ENCODE measurements around the gene FDX1.
A peak's percentile ranks its signal among the peaks of the same experiment; 100 is the strongest.

FDX1 gene

GRCh38 chr11:110447897-110448745, 18.4 kb downstream of the FDX1 start:
- Histone ChIP-seq H3K9me3 (ENCODE audit: insufficient read depth, low read length) (0 out of 2 replicates have a peak, but pooled peaks cover 5% of the 10 kb centered on the region), H3K27ac (ENCODE audit: low read length) (no peak overlapping the region), H3K79me2 (ENCODE audit: low read length) (no peaks in the 10 kb centered on the region), H3K9ac (ENCODE audit: low read length) (no peak overlapping the region), H3K4me3 (ENCODE audit: low read length) (no peak overlapping the region), H3K27me3 (ENCODE audit: low read depth, low read length) (peaks cover 7% of the 10 kb centered on the region), H3K36me3 (replicated peaks; ENCODE audit: low read depth, low read length) (peaks cover 10% of the 10 kb centered on the region), H3K4me2 (ENCODE audit: low read length) (no peak overlapping the region), H2AFZ (ENCODE audit: low read depth, low read length) (no peak overlapping the region), H3K4me1 (ENCODE audit: low read length) (peaks cover 6% of the 10 kb centered on the region), H4K20me1 (ENCODE audit: insufficient read depth, low read length) (peaks cover 8% of the 10 kb centered on the region)
- TF ChIP-seq EZH2phosphoT487 (IDR thresholded peaks at IDR 0.05; ENCODE audit: low read depth) = no peak
- peak; percentile 74 for TF ChIP-seq CTCF (IDR thresholded peaks at IDR 0.05; ENCODE audit: low read depth, low read length)

GRCh38 chr11:110450246-110450645, 20.5 kb downstream of the FDX1 start:
- Histone ChIP-seq H3K9me3 (ENCODE audit: insufficient read depth, low read length) (0 out of 2 replicates have a peak, but pooled peaks cover 5% of the 10 kb centered on the region), H3K27me3 (ENCODE audit: low read depth, low read length) (peaks cover 7% of the 10 kb centered on the region), H2AFZ (ENCODE audit: low read depth, low read length) (no peak overlapping the region), H3K4me2 (ENCODE audit: low read length) (no peak overlapping the region), H3K9ac (ENCODE audit: low read length) (no peak overlapping the region), H3K27ac (ENCODE audit: low read length) (no peak overlapping the region), H4K20me1 (ENCODE audit: insufficient read depth, low read length) (peaks cover 8% of the 10 kb centered on the region), H3K4me3 (ENCODE audit: low read length) (no peak overlapping the region), H3K4me1 (ENCODE audit: low read length) (peaks cover 27% of the 10 kb centered on the region), H3K36me3 (replicated peaks; ENCODE audit: low read depth, low read length) (peaks cover 10% of the 10 kb centered on the region), H3K79me2 (ENCODE audit: low read length) (no peaks in the 10 kb centered on the region)
- no peak for TF ChIP-seq EZH2phosphoT487 (IDR thresholded peaks at IDR 0.05; ENCODE audit: low read depth)
- TF ChIP-seq CTCF (IDR thresholded peaks at IDR 0.05; ENCODE audit: low read depth, low read length) = no peak

- H3K4me1 ChIP-seq (ENCODE audit: low read length) = peaks cover 38% of the 10 kb centered on the region
- H3K9me3 ChIP-seq (ENCODE audit: insufficient read depth, low read length) = 0 out of 2 replicates have a peak, but pooled peaks cover 5% of the 10 kb centered on the region
- no peak overlapping the region for H3K27ac ChIP-seq (ENCODE audit: low read length)
- no peak overlapping the region for H3K4me3 ChIP-seq (ENCODE audit: low read length)
- H3K27me3 ChIP-seq (ENCODE audit: low read depth, low read length) = peaks cover 7% of the 10 kb centered on the region
- no peaks in the 10 kb centered on the region for H3K79me2 ChIP-seq (ENCODE audit: low read length)
- peaks cover 10% of the 10 kb centered on the region for H3K36me3 ChIP-seq (replicated peaks; ENCODE audit: low read depth, low read length)
- H4K20me1 ChIP-seq (ENCODE audit: insufficient read depth, low read length) = peaks cover 14% of the 10 kb centered on the region
- no peak for TF ChIP-seq CTCF (IDR thresholded peaks at IDR 0.05; ENCODE audit: low read depth, low read length)
- no peak for TF ChIP-seq EZH2phosphoT487 (IDR thresholded peaks at IDR 0.05; ENCODE audit: low read depth)
- no peak overlapping the region for H3K4me2 ChIP-seq (ENCODE audit: low read length)
- H2AFZ ChIP-seq (ENCODE audit: low read depth, low read length) = no peak overlapping the region
- H3K9ac ChIP-seq (ENCODE audit: low read length) = no peak overlapping the region
These were observed 23.0 kb downstream of the FDX1 start for GRCh38 chr11:110452720-110453119.

GRCh38 chr11:110453684-110454354, 24.1 kb downstream of the FDX1 start:
- peaks cover 7% of the 10 kb centered on the region for H3K27me3 ChIP-seq (ENCODE audit: low read depth, low read length)
- H4K20me1 ChIP-seq (ENCODE audit: insufficient read depth, low read length) = peaks cover 13% of the 10 kb centered on the region
- H3K4me2 ChIP-seq (ENCODE audit: low read length) = peak overlapping the region; percentile 51
- H3K27ac ChIP-seq (ENCODE audit: low read length) = no peak overlapping the region
- peaks cover 13% of the 10 kb centered on the region for H3K36me3 ChIP-seq (replicated peaks; ENCODE audit: low read depth, low read length)
- peaks cover 38% of the 10 kb centered on the region for H3K4me1 ChIP-seq (ENCODE audit: low read length)
- TF ChIP-seq EZH2phosphoT487 (IDR thresholded peaks at IDR 0.05; ENCODE audit: low read depth) = no peak
- TF ChIP-seq CTCF (IDR thresholded peaks at IDR 0.05; ENCODE audit: low read depth, low read length) = no peak
- no peak overlapping the region for H2AFZ ChIP-seq (ENCODE audit: low read depth, low read length)
- 0 out of 2 replicates have a peak, but pooled peaks cover 5% of the 10 kb centered on the region for H3K9me3 ChIP-seq (ENCODE audit: insufficient read depth, low read length)
- no peak overlapping the region for H3K9ac ChIP-seq (ENCODE audit: low read length)
- peak overlapping the region; percentile 20; the same call in 1 of the 2 replicates for H3K4me3 ChIP-seq (ENCODE audit: low read length)
- no peaks in the 10 kb centered on the region for H3K79me2 ChIP-seq (ENCODE audit: low read length)

Data from OCI-LY3 (cell line).